CD1c-positive myeloid dendritic cell (primary cell): ENCODE results near the gene COL26A1.
A peak's percentile ranks its signal among the peaks of the same experiment; 100 is the strongest.
"Not testable (repeated sequence)": the region's sequence is repeated elsewhere in the genome, so short reads cannot be mapped to it uniquely, and the experiment has no call there.

Experiments
- DNase-seq: peaks from one replicate; pipeline ENCODE4 v3.0.0-alpha.2; 2016; ENCODE audit errors: extremely low spot score

COL26A1 gene

GRCh38 chr7:101362334-101363195, at the start of gene COL26A1:
Gene COL26A1 (plus strand): TSS chr7:101362875. CDS start chr7:101363033, 158 bp downstream.
- no peak for DNase-seq

- peak; percentile 61 for DNase-seq
Measured at GRCh38 chr7:101315336-101315735, 47.3 kb upstream of the COL26A1 start.

GRCh38 chr7:101319401-101319800, 43.3 kb upstream of the COL26A1 start:
- DNase-seq = no peak

- DNase-seq = peak; percentile 97
Measured at GRCh38 chr7:101321491-101322401, 40.9 kb upstream of the COL26A1 start, which contains the start of gene IFT22. Gene IFT22 (minus strand): TSS chr7:101321812. CDS start chr7:101321709, 103 bp downstream.

- no peak for DNase-seq
Measured at GRCh38 chr7:101328159-101328558, 34.5 kb upstream of the COL26A1 start.

GRCh38 chr7:101330011-101330484, 32.6 kb upstream of the COL26A1 start:
- DNase-seq = no peak

- DNase-seq = no peak
Measured at GRCh38 chr7:101332026-101332425, 30.6 kb upstream of the COL26A1 start.

GRCh38 chr7:101333912-101334311, 28.8 kb upstream of the COL26A1 start:
- DNase-seq = peak; percentile 24

- DNase-seq = no peak
Measured at GRCh38 chr7:101340379-101340778, 22.3 kb upstream of the COL26A1 start.

GRCh38 chr7:101342892-101343291, 19.8 kb upstream of the COL26A1 start:
- DNase-seq = no peak

- DNase-seq = no peak
Measured at GRCh38 chr7:101347477-101347876, 15.2 kb upstream of the COL26A1 start.

GRCh38 chr7:101348456-101349067, 14.1 kb upstream of the COL26A1 start:
- not testable (repeated sequence) for DNase-seq

- DNase-seq = not testable (repeated sequence)
Measured at GRCh38 chr7:101349300-101349699, 13.4 kb upstream of the COL26A1 start.

- DNase-seq = no peak
Measured at GRCh38 chr7:101352920-101353308, 9.8 kb upstream of the COL26A1 start.

GRCh38 chr7:101357433-101357832, 5.2 kb upstream of the COL26A1 start:
- no peak for DNase-seq

GRCh38 chr7:101363196-101363733, 590 bp downstream of the COL26A1 start:
- no peak for DNase-seq

- peak; percentile 74 for DNase-seq
Measured at GRCh38 chr7:101363734-101364374, 1.2 kb downstream of the COL26A1 start.

GRCh38 chr7:101365956-101366355, 3.3 kb downstream of the COL26A1 start:
- no peak for DNase-seq

GRCh38 chr7:101367676-101368075, 5.0 kb downstream of the COL26A1 start:
- no peak for DNase-seq

- DNase-seq = no peak
Measured at GRCh38 chr7:101368422-101369165, 5.9 kb downstream of the COL26A1 start.
